Left ventricle myocardium superior (tissue), 1 donor: ENCODE results near the gene KCNC1. TPM values are rescaled to one million over a fixed set of nuclear protein-coding genes. Genes with fewer than 3 reads are reported as not detected.

ENCODE experiments used
- ATAC-seq: fragments of 200-7000 bp; cut with Tn5 transposase; one replicate; pipeline ENCODE4 v1.9.1; 2020; ENCODE audit warnings: mild to moderate bottlenecking, moderate library complexity
- DNase-seq: peaks from one replicate; pipeline ENCODE4 v3.0.0-alpha.2; 2020
- intact Hi-C: fragments of 100-400 bp; cut with micrococcal nuclease; formaldehyde crosslinking; loops from one replicate; pipeline ENCODE4 v1.11.0; 2022
- long read RNA-seq: library from polyadenylated mRNA; unstranded; transcript quantifications from one replicate; pipeline ENCODE4 v2.0.0, GENCODE V29; 2021
- total RNA-seq: library from RNA; stranded (reverse); fragmentation: NEBNext Ultra II Directional; extraction: Animal tissue kit (Norgen Biotek cat#: 25700); gene quantifications from one replicate; pipeline ENCODE4 v1.2.1, GENCODE V29; 2021
- donor health status: DM: no; HTN: yes; CAD: no; lungs with severe emphysema.

KCNC1 gene
- not detected for total RNA-seq
- long read RNA-seq = 0 reads

DNA sequence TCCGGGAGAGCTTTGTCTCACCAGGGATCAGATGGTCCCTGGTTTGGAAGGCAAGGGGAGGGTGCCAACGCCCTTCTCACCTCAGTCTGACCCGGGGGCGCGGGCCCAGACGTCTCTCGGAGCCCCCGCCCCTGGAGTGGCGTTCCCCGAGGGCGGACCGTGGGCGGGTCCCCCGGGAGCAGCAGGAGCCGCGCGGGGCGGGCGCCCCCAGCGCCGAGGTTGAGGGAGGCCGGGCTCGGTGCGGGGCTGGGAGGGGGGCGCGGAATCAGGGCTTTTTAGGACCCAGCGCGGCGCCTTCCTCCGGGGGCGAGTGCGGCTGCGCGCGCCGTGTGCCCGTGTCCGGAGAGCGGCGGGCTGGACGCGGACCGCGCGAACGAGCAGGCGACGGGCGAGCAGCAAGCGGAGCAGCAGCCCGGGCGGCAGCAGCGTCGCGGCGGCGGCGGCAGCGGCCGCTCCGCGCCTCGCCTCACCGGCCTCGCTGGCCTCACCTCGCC lies at the start of gene KCNC1:
Gene KCNC1, plus strand, starts transcription at position 364 of the 494 bp plus-strand sequence. CDS start 1,222 bp downstream, outside the sequence.
- peak; percentile 54 for ATAC-seq

DNA sequence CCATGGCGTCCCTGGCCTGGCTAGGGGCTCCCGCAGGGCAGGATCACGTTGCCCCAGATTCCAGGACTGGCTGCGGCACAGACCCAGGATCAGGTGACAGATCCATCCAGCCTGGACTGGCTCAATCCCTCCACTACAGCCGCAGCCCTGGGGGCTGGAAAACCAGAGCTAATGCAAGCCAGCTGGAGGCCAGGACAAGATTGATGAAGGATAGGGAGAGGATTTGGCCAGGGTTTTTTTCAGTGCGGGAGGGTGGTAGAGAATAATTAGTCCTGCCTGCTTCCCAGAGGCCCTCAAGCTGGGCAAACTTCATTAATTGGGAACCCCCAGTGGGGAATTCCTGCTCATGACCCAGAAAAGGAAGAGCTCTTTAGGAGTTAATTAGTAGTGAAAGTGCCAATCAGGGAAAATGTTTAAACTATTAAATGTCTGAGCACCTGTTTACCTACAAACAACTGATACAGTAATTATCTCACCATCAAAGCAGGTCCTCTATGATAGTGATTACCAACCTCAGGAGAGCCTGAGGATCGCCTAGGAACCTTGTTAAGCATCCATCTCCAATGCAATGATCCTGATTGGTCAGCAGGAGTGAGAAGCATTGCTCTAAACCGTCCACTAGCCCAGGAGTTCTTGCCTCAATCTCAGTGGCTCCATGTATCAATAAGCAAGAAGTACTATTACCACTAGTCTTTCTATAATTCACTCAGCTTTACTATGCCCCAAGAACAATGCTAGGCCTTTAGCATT lies 48.2 kb upstream of the KCNC1 start:
- intact Hi-C loops = no loop called here
- ATAC-seq = no peak
- no peak for DNase-seq

More for the DNA sequence above, at the start of gene KCNC1:
- peak; percentile 52 for DNase-seq
- intact Hi-C loops = no loop called here

DNA sequence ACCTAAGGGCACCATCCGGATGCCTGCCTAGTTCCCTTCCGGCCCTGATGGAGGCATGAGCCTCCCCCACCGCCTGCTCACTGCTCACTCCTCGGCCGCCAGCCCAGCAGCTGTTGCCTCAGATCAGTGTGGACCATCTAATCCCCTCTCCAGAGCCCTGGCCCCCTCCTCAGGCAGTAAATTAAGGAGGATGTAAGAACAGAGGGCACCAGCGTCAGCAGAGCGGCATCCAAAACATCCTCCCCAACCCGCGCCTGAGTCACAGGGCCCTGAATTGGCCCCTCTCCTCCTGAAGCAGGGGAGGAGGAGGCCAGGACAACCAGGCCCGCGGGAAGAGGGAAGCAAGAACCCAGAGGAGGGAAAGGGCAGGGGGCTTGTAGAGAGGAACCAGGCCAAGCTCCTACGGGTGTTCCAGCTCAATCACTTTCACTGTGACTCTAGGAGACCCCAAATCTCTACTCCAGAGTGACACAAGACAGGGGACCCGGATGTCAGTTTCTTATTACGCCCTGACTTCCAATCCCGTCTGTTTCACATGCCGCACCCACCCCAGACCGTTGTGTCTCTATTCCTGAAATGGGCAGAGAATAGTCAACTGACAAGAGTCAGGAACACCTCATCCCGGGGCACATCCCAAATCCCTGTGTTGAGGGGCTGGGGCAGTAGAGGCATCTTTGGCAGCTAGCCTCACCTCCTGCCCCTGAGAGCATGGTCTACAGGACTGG lies 46.5 kb upstream of the KCNC1 start:
- ATAC-seq (no peak), DNase-seq (no peak)
- intact Hi-C loops = no loop called here

DNA sequence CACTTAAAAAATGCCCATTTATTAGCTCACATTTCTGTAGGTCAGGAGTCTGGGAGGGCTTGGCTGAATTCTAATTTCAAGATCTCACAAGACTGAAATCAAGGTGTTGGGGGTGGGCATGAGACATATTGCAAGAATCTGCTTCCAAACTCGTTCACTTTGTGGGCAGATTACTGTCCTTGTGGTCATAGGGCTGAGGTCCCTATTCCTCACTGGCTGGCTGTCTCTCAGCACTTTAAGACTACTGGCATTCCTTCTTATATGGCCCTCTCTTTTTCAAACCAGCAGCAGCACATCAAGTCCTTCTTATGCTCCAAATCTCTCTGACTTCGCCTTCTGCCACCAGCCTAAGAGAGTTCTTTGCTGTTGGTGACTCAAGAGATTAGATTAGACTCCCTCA lies 43.0 kb upstream of the KCNC1 start:
- DNase-seq (no peak), ATAC-seq (no peak)
- intact Hi-C loops = no loop called here

DNA sequence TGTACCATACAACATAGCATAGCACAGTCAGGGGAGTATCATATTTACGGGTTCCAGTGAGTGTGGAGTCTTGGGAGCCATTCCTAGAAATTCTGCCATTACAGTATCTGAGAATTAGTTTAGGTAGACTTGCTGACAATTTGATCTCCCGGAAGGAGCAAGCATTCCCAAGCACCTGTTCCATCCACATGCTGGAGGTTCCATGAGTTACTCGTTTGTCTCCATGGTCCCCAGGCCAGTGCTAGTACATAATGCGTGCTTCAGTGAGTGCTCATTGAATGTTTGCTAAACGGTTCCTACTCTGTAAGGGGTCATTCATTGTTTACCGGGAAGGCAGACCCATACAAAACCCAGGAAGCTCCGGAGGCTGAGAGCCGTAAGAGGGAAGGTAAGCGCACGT lies 42.6 kb upstream of the KCNC1 start:
- ATAC-seq (no peak), DNase-seq (no peak)
- intact Hi-C loops = no loop called here

DNA sequence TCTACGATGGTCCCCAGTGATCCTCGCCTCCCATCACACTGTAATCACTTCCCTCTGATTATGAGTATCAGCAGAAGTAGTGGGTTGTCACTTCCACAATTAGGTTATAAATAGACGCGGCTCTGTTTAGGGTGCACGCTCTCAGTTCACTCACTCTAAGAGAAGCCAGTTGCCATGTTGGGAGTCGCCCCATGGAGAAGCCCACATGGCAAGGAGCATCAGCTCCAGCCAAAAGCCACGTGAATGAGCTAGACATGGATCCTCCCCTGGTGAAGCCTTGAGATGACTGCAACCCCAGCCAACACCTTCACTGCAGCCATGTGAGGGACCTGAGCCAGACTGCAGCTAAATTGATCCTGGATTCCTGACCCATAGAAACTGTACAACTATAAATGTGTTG lies 41.6 kb upstream of the KCNC1 start:
- ATAC-seq = no peak
- no peak for DNase-seq
- intact Hi-C loops = no loop called here

DNA sequence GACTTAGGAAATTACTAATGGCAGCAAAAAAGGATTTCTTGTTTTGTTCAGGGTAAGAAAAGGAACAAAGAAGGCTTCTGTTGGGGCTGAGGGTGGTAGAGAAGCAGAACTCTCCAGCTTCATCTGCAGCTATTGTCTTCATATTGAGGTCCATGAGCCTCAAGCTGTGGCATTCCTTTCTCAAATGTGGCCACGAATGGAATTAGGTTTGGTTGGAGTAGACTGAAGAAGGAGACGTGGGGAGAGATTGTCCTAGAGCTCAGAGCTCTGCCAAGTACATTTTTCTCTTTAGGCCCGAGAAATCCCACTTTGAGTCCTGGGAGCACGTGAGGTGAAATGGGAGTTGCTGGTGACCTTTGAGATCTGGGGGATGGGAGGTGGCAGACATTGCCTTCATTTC lies 41.0 kb upstream of the KCNC1 start:
- ATAC-seq (no peak), DNase-seq (no peak)
- intact Hi-C loops = no loop called here

DNA sequence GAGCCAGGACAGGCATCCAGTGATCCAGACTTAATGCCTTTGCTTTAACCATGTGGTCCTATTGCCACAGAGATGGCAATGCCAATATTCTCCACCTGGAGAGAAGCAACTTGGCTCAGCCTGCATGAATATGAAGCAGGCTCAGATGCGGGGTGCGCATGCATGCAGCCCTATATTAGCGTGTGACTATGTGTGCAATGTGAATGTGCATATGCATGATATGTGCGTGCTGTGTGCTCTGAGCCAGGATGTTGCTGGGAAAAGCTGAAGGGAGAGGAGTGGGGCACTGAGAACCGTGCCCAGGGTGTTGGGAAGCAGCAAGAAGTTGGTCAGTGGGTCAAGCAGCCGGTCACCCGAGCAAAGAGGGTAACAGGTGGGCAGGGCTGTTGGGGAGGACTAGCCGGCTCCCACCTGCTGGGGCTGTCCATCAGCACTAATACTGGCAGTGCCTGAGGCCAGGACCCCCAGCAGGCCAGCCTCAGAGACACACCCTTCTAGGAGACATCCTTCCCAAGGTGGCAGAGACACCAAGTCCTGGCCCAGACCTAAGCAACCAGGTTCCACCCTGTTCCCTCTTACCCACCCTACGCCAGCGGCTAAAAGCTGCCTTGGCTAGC lies 40.0 kb upstream of the KCNC1 start:
- intact Hi-C loops = no loop called here
- DNase-seq (no peak), ATAC-seq (no peak)

DNA sequence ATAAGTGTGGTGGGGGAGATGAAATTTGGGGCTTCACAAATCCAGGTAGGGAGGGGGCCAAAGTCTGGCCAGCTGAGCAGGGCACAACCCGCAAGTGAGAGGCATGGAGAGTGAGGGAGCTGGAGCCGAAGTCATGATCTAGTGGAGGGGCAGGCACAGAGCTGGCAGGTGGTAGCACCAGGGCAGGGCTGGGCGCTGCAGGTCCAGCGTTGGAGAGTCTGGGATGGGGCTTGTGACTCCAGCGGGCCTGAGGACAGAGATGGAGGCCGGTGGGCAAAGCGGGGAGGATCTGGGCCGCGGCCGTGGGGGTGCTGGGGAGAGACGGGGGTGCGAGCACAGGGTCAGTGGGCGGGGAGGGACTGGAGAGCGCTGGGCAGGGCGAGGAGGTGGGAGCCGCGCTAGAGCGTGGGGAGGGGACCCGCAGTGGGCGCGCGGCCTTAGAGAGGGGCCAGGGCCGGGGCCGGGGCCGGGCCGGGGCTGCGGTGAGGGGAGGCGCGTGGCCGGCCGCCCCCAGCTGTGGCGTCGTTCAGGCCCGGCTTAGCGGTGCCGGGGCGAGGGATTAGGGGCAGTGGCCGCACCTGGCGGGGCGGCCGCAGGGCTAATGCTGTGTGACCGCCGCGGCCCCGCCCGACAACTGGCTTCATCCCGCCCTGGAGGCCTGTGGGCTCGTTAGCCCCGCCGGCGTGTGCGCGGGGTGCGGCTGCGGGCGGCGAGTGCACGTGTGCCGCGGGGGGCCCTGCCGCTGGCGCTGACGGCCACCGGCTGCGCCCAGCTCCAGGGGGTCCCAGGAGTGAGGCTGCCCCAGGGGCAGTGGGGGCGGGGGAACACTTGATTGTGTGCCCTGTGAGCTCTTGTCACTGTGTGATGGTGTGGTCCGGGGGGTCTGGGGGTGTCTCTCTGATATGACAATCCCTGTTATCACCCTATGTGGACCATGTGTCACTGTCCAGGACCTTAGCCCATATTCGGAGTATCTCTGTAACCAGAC lies 38.8 kb upstream of the KCNC1 start:
- intact Hi-C loops = no loop called here
- ATAC-seq (no peak), DNase-seq (no peak)

DNA sequence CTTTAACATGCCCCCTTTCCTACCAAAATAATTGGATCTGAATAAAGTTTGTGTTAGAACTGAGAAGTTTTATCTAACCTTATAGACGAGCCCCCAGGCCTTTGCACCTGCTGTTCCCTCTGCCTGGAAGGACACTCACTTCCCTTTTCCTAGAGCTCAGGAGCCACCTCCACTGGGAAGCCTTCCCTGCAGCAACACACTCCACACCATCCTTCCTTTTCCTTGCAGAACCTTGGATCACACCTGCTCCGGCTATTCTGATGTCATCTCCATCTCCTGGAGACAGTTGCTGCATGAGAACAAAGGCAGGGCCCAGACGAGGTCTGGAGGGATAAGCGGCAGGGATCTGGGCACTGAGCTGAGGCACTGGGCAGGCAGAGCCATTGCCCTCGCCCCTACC lies 37.8 kb upstream of the KCNC1 start:
- intact Hi-C loops = no loop called here
- DNase-seq = no peak
- no peak for ATAC-seq

DNA sequence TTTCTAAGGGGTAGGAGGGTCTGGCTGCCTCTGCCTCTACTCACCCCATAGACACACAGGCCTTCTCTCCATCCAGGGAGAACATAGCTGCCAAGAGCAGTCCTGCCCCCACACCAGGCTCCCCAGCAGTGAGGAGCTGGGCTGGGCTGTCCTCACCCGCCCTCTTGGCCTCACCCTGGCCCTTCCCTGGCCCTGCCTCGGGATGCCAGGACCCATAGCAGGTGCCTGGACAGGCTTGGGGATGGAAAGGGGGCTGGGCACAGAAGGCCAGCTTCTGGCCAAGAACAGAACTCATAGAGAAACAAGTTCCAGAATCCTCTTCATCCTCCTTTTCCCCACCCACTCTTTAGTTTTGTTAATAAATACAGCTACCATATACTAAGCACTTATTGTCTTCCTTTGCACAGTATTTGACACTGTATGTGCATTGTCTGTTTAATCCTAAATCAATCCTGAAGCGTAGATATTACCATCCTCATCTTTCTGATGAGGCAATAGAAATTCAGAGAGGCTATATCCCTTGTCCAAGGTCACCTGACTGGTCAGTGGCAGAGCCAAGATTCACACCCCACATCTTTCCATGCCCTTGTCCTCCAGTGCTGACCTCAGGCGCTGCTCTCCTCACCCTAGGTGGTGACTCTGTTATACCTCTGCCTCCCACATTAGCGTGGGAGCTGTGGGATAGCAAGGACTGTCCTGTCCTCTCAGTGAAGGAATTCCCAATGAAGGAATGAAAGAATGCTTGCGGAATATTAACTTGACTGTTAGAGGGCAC lies 37.2 kb upstream of the KCNC1 start:
- ATAC-seq = no peak
- intact Hi-C loops = no loop called here
- DNase-seq = no peak

DNA sequence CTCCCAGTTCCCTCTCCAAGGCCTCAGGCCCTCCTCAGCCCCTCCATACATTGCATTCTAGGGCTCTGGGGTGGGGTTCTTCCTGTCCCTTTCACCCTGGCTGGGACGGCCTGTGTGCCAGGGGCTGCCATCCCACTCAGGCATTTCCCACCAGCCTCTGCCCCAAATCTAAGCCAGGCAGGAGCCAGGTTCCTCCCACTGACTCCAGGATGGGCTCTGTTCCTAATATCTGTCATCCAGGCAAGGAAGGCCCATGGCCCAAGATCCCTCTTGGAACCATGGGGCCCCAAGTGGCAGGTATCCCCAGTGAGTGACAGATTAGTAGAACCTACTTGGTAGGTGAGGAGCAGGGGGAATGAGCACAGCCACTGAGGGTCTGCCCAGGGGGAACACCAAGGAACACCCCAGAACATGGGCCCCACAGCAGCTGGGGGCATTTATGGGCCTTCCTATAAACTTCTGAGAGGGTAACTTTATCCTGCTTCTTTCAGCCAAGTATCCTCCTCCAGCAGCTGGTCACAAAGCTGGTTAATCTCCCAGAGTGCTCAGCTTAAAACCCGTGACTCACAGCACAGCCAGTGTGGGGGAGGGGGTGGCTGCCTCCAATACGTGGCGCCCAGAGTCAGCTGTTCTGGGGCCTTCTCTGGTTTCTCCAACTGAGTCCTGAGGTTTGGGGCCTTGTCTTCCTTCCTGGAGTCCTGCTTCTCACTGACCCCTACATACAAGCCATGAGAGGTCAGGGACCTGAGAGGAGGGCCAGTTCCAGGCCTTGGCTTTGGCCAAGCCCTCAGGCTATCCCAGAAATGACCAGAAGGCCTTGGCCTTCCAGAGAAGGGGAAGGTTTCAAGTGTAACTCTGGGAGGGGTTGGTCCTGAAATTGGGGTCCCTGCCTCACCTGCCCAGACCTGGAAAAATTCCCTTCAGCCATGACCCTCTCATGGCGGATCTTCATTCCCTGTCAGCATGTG lies 35.1 kb upstream of the KCNC1 start:
- intact Hi-C loops = no loop called here
- no peak for ATAC-seq
- DNase-seq = no peak

DNA sequence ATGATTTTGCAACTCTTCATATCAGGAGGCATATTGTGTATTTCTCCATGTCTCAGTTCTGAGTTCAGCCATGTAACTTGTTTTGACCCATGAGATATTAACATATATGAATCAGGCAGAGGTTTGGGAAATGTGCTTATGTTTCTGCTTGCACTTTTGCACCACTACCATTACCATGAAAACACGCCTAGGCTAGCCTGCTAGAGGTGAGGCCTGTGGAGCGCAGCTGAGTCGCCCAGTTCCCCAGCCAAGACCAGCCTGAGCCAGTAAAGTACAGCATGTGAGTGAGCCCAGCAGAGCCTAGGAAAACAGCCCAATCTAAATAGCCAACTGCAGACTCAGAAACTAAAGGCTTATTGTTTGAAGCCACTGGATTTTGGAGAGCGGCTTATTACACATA lies 33.6 kb upstream of the KCNC1 start:
- no peak for DNase-seq
- ATAC-seq = no peak
- intact Hi-C loops = no loop called here

DNA sequence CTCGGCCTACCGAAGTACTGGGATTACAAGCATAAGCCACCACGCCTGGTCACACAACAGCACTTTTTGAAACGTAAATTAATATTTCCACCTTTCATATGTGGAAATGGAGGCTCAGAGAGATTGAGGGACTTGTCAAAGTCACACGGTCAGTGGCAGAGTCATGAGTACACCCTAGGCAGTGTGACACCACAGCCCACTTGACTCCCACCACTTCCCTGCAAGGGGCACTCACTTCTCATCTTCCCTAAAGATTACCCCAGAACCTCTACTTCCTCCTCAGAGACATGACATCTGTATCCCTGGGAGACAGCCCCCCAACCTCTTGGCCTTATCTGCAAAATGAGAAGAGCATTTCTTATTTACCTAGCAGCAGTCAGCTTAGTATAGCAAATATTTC lies 31.7 kb upstream of the KCNC1 start:
- intact Hi-C loops = no loop called here
- ATAC-seq (no peak), DNase-seq (no peak)

DNA sequence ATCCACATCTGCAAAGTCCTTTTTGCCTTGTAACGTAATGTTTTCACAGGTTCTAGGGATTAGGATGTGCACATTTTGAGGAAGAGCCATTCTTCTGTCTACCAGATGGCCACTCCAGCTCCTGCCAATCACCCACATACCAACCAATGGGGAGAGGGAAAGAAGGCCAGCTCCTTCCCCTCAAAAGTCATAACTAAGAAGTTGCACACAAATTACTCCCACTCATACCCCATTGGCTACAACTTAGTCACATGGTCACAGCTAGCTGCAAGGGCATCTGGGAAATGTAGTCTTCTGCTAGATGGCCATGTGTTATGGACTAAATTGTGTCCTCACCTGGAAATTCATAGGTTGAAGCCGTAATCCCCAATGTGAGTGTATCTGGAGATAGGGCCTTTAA lies 30.6 kb upstream of the KCNC1 start:
- intact Hi-C loops = no loop called here
- ATAC-seq (no peak), DNase-seq (no peak)

DNA sequence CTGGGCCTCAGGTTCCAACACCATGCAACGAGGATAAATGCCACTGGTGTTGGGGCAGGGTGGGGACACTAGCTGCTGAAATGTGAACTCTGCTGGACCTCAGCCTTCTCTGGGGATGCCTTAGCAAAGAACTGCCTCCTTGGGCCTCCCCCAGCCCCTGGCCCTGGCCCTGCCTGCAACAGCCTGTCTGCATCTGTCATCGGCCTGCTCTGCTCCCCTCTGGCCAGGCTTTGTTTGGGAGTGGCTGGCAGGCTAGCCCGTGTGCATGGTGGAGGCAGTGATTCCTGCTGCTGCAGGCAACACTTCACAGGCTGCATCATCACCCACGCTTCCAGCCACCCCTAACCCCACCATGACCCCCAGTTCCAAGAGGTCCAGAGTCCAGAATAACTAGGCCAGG lies 26.8 kb upstream of the KCNC1 start:
- intact Hi-C loops = no loop called here
- DNase-seq (no peak), ATAC-seq (no peak)

DNA sequence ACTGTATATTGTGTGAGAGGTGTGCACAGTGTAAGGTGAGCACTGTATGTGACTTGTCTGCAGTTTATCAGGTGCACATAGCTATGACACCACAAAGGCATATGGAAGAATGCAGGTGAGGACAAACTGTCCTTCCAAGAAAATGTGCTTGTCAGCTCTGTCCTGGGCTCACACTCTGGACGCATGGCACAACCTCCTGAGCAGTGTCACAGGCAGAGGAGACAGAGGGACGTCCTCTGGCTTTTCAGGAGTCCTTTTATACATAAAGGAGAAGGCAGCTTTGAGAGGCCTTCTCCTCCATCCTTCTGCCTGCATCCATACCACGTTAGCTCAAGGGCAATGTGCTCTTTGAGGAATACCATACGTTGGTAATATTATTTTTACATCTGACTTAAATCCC lies 22.7 kb upstream of the KCNC1 start:
- ATAC-seq (peak; percentile 11), DNase-seq (no peak)
- intact Hi-C loops = no loop called here
